GM12873 (cell line): ENCODE data around the gene AXDND1.

Experiments
- TF ChIP-seq, protein P1 (sequence below): IDR thresholded peaks from 2 replicates; pipeline ENCODE4 v1.5.1; 2012; ENCODE audit warnings: low read depth, mild to moderate bottlenecking, moderate library complexity, low read length, control low read depth; ENCODE audit not compliant: insufficient read depth; ENCODE audit errors: missing control alignments

Gene AXDND1

DNA sequence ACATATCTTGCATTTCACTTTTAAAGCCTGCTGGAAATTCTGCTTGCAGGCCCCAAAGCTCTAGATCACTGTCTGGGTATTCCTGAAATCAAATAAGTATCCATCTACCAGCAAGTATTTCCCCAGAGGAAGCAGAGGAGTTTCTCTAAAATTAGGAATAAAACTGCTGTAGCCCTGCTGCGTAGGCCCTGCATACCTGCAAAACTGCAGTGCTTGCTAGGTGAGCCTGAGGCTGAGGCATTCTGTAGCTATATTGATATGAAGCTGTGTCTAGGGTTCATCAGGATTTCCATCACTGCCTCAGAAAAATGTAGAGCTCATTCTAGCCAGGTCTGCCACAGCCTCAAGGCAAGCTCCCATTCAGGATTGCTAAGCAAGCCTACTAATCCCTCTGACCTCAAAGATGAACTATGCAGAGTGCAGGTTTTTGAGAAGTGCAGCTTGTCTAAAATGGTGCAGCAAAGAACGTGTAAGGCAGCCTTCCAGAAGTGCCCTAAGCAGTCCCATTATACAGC, 181.3 kb downstream of the AXDND1 start:
- TF ChIP-seq, protein P1, sequence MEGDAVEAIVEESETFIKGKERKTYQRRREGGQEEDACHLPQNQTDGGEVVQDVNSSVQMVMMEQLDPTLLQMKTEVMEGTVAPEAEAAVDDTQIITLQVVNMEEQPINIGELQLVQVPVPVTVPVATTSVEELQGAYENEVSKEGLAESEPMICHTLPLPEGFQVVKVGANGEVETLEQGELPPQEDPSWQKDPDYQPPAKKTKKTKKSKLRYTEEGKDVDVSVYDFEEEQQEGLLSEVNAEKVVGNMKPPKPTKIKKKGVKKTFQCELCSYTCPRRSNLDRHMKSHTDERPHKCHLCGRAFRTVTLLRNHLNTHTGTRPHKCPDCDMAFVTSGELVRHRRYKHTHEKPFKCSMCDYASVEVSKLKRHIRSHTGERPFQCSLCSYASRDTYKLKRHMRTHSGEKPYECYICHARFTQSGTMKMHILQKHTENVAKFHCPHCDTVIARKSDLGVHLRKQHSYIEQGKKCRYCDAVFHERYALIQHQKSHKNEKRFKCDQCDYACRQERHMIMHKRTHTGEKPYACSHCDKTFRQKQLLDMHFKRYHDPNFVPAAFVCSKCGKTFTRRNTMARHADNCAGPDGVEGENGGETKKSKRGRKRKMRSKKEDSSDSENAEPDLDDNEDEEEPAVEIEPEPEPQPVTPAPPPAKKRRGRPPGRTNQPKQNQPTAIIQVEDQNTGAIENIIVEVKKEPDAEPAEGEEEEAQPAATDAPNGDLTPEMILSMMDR: no peak

DNA sequence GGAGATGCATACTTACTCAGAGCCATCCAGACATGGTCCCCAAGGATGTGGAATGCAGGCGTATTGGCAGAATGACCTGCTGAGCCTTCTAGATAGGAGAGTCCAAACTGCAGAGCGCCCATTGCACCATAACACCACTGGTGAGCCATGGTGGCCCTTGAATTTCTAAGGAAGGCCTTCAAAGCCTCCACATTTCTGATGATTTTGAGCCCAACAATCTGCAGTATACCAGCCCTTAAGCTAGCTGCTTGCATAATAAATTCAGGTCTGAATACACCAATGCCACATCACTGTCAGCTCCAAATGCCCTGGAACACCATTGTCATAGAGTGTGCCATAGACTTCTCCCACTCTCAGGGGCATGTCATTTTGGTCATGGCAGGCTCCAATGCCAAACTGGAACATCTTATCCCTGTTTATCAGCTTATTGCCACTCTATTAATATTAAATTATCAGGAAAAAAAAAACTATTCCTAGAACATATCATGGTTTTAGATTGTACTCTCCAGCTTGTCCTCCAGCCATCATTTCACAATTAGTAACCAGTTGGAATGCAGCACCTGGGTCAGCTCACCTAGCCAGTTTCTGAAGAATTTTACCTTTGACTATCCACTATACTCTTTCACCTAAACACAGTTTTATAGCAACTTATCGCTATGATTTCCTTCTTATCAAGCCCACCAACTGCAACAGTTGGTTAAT, 183.0 kb downstream of the AXDND1 start:
- TF ChIP-seq, protein P1: no peak

DNA sequence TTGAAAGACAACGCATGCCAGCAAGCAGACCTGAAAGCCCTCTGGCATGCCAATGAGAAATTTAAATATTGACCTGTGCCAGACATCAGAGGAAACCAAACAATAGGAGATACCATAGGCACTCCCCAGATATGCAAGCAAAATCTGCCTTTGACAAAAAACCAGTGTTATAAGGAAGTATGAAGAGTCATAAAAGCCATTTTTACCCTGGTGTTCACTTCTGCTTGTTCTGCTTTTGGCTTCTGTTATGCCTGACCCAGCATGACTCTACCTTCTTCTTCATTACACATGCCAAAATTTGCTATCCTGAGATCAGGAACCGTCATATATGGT, 183.6 kb downstream of the AXDND1 start:
- TF ChIP-seq, protein P1: no peak

DNA sequence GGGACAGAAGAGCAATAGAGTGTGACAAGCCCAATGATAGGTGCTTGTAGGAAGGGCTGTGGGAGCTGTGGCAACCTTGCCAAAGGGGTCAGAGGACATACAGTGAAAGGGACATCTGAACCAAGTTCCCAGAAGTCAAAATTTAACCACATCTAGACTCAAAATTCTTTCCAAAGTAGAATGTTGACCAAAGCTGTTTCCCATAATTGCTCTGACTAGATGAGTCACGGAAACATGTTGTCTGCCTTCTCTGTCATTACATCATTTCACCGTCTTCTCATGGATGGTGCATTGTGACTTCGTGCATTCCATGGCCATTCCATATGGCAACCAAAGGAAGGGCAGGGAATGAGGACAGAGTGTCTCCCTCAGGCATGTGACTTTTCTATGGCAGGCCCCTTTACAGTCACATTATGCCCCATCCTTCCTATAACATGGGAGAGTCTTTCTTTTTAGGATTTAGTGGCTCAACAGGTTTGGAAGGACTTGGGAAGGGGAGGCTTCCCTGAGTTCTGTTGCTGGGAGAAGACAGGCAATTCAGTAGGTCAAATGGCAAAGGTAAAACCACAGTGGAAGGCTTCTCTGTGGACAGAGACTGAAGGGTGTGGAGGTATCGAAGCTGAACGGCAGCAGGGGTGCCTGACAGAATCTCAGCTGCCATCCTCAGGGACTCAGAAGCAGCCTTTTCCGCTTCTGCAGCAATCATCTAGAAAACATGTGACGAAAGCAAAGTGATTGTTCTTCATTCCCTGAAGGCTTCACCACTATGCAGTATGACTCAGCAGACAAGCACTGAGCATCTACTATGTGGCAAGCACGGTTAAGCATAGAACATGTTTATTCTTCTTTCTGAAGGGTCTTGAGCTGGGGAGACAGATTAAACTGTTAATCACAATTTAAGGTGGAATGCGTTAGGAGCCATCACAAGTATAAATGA, 185.2 kb downstream of the AXDND1 start:
- TF ChIP-seq, protein P1: no peak

DNA sequence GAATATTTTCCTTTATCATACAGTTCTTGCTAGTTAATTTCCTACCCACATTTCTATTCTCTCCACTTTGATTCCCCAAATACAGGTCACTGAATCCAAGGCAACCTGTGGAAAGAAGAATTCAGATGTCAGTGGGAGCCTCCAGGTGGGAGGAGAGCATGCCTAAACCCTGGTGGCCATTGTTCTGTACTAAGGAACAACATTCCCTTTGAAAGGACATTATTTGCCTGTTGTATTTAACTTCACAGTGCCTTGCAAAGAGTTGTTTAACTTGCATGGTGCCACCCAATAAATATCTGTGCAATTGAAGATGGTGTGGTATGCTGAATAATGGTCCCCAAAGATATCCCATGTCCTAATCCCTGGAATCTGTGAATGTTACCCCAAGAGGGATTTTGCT, 188.7 kb downstream of the AXDND1 start:
- TF ChIP-seq, protein P1: no peak

DNA sequence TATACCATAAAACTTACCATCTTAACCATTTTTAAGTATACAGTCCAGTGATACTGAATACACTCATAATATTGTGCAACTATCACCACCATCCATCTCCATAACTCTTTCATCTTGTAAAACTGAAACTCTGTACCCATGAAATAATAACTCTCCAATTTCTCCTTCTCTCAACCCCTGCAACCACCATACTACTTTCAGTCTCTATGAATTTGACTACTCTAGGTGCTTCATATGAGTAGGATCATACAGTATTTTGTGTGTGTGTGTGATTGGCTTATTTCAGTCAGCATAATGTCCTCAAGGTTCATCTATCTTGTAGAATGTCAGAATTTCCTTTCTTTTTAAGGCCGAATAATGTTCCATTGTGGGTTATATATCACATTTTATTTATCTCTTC, 192.3 kb downstream of the AXDND1 start:
- TF ChIP-seq, protein P1: no peak
